ENCODE measurements around the gene MFAP1.
"Not testable (repeated sequence)": the region's sequence is repeated elsewhere in the genome, so short reads cannot be mapped to it uniquely, and the experiment has no call there.

Gene MFAP1

DNA sequence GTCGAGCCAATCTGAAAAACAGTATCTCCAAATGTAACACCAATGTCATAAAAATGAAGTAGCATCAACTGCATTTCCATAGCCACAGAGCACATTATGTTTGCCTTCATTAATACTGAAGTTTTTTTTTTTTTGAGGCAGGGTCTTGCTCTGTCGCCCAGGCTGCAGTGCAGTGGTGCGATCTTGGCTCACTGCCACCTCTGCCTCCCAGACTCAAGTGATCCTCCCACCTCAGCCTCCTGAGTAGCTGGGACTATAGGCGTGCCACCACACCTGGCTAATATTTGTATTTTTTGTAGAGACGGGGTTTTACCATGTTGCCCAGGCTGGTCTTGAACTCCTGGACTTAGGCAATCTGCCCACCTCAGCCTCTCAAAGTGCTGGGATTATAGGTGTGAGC, 9.4 kb downstream of the MFAP1 start:
- DNase-seq, result not testable (repeated sequence)

DNA sequence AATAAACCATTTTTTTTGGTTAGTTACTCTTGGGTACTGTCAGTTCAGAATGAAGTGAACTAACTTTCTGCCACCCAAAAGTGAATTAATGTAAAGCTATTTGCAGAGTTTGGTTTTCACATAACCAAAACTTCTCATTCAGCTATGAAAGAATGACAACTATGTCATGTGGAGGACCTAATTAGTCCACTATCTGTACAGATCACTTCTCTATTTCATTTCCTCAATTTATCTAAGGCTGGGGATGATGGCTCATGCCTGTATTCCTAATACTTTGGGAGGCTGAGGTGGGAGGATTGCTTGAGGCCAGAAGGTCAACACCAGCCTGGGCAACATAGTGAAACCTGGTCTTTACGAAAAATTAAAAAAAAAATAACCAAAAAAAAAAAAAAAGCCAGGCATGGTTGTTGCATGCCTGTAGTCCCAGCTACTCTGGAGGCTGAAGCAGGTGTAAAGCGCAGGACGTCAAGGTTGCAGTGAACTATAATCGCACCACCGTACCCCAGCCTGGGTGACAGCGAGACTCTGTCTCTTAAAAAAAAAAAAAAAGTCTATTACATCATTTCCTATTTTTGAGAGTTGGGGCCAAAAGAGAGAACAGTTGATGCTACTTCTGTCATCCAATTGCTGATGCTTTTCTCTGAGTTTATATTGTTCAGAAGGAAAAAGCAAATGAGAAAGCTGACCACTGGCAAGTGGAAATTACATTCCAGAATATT, 15.4 kb downstream of the MFAP1 start:
- no peak for DNase-seq

DNA sequence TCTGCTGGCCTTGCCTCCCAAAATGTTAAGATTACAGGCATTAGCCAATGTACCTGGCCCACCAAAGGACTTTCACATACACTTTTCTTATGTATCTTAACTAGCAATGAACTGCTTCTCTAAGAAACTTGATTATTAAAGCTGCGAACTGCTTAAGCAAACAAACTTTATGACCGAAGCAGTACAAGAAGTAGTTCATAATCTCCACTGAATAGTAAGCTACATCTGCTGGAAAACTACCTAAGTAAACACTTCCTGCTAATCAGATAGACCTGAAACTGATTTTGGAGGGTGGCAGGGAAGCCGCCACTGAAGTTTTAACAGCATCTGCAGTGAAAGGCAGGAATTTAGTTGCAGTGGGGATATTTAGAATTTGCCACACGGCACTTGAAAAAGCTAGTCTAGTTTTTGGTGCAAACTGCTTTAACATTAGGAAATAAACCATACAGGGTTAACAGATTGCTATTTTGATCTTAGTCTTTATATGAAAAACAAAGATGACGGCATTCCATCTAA, 16.0 kb downstream of the MFAP1 start:
- DNase-seq, result no peak

DNA sequence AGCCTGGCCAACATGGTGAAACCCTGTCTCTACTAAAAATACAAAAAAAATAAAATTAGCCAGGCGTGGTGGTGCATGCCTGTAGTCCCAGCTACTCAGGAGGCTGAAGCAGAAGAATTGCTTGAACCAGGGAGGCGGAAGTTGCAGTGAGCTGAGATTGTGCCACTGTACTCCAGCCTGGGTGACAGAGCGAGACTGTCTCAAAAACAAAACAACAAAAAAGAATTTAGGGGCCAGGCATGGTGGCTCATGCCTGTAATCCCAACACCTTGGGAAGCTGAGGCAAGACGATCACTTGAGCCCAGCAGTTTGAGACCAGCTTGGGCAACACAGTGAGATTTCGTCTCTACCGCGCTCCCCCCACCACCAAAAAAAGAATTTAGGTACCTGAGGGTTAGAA, 21.8 kb downstream of the MFAP1 start:
- DNase-seq, result not testable (repeated sequence)

DNA sequence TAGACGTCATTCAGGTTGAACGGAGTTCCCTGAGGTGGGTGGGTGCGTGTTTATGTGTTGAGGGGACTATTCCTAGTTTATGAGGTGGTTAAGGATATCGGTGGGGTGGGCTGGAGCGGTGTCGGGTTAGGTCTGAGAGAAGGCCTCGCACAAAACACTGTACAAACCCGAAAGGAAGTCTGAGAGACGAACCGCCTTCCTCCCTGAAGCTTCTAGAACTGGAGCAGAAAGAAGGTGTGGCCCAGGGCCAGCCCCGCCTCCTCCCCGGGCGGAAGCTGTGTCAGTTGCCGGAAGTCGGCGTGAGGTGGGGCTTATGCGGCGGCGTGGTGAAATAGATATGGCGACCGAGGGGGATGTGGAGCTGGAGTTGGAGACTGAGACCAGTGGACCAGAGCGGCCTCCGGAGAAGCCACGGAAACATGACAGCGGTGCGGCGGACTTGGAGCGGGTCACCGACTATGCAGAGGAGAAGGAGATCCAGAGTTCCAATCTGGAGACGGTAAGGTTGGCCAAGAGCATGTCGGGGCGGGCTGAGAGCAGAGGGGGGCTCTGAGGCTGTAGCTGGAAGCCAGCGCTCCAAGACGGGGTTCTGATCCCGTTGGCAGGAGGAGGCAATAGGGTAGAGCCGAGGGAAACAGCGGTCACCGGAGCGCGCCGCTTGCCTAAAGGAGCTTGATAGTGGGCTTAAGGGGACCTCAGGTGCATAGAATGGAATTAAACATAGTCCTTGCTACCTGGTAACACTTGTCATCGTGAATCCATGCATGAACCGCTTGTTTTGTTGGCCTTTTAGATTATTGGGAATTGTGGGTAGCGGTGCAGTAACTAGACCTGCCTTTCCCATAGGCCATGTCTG, 24.0 kb downstream of the MFAP1 start, which contains the start of gene HYPK:
TSS of gene HYPK (plus strand) at position 314 of the 856 bp plus-strand sequence. CDS start at position 338, 24 bp downstream.
- peak; percentile 89 for DNase-seq

DNA sequence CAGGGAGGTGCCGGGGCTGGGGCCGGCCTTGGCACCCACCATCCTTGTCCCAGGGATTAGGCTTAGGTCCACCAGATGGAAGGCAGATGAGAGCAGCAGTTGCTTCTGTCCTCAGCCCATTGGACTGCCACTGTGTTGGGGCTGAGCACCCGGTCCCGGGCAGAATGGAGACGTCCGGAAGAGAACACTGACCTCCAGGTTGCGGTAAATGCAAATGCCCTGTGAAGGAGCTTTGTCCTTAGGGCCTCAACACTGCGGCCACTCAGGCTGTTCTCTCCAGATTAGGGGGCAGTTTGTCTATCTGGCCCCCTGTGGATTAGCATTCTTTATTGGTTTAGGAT, 24.6 kb downstream of the MFAP1 start, which contains the start of gene SERINC4:
TSS of gene SERINC4 (minus strand) at position 276 of the 341 bp plus-strand sequence. CDS start at position 42, 234 bp downstream.
- DNase-seq, result no peak

DNA sequence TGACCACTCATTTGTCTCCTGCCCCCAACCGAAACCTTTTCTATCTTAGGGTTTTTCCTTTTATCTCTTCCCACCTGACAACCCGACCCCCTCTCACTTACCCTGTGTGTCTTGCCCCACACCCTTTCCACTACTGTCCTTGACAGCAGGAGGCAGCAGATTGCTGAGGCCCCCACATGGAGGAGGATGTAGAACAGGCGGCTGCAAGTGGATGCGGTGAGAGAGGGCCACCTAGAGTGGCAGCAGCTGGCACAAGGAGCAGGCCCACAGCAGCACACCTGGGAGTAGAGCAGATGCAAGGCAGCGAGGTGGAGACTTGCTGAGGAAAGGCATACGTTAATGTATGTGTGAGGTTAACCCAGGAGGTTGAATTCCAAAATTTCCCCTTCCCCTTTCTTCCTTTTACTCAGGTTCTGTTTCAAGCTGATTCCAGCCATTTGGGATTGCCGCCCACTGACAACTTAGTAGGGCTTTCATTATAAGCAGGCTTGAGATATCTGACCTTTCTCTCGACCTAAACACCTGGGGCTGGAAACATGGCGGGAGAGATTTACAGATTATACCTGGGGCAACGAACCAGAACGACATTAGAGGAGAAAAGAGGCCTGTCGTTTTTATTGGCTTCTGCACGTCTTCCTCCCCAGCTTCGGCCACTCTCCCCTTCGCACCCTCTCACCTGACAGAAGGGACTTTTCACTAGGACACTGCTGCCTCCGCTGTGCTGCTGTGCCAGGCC, 25.1 kb downstream of the MFAP1 start:
- DNase-seq, result no peak

DNA sequence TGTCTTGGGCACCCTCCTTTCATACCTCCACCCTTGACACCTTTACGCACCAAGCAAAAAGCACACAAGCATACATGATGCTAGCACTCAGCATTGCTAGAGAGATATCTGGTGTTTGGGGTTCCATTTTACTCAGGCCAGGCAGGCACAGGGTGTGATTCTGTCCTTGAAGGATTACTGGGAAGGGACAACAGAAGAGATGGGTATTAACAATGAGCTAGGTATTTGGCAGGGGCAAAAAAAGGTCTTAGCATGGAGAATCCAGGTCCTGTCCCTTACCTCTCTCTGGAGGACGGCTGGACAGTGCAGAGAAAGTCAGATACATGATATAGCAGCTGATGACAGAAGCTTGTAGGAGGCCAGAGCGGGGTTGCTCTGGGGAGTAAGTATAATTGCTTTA, 27.9 kb downstream of the MFAP1 start:
- no peak for DNase-seq

DNA sequence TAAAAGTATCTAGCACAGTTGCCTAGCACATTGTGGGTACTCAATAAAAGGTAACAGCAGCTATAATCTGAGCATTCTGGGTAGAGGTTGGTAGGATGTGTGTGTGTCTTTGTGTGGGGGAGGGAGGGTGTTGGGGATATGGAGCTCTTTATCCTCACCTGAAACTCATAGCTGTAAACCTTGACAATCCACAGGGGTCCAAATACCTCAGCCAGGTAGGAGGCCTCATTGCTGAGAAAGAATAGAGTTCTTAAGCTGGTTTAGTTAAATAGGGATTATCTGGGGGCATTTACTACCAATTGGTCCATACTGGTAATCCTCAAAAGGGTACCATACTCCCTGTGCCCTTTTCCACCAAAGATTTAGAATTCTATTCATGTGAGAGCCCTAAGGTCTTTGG, 28.5 kb downstream of the MFAP1 start:
- no peak for DNase-seq

DNA sequence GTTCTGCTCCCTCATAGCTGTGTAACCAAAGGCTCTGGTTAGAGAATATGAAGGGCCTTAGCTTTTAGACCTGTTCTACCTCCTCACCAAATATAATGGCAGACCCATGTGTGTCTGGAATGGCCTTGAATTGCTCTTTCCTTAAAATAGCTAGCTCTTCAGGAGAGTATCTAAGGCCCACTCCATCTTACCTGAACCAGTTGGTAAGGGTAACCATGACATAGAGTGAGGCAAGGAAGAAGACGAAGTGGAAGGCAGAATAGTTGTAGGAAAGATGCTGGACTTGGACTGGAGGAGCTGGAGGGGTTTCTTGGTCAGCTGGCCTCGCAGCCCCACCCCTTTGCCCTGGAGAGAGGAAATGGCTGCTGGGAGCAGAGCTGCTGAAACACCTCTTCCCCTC, 29.3 kb downstream of the MFAP1 start:
- DNase-seq, result no peak

DNA sequence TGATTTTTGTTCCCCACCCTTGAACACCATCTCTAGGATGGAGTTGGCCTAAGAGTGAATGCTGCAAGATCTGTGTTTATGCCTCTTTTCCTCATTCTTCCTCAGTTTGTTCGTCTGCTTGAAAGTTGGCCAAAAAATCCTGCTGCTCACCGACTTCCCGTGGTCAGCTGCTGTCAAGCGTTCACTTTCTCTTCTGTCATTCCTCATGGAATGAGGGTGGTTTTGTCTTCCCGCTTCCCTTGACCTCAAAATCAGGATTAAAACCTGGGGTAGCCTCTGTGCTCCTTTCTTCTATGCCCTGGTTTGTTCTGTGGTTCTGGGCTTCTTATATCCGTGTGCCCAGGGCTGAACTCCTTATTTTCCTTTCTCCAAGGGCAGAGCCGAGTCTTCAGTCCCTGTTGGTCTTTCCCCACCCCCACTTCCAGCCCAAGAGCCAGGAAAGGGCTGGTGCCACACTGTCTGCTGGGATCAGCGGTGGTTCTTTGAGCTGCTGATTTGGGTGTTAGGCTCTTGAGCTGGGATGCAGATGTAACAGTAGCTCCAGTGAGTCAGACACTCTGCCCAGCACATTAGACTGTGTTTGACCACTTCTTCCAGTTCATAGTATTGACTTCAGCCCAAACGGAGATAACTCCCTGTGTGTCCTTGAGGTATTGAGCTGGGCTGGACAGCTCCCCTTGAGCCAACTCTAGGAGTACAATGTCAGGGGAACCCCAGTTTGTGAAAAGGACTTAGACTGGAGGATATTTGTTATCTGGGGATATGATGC, 30.0 kb downstream of the MFAP1 start:
- no peak for DNase-seq

DNA sequence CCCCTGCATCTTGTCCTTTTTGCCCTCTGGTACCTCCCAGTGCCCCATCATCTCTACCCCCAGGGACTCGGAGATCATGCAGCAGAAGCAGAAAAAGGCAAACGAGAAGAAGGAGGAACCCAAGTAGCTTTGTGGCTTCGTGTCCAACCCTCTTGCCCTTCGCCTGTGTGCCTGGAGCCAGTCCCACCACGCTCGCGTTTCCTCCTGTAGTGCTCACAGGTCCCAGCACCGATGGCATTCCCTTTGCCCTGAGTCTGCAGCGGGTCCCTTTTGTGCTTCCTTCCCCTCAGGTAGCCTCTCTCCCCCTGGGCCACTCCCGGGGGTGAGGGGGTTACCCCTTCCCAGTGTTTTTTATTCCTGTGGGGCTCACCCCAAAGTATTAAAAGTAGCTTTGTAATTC, 30.8 kb downstream of the MFAP1 start:
- DNase-seq, result no peak

DNA sequence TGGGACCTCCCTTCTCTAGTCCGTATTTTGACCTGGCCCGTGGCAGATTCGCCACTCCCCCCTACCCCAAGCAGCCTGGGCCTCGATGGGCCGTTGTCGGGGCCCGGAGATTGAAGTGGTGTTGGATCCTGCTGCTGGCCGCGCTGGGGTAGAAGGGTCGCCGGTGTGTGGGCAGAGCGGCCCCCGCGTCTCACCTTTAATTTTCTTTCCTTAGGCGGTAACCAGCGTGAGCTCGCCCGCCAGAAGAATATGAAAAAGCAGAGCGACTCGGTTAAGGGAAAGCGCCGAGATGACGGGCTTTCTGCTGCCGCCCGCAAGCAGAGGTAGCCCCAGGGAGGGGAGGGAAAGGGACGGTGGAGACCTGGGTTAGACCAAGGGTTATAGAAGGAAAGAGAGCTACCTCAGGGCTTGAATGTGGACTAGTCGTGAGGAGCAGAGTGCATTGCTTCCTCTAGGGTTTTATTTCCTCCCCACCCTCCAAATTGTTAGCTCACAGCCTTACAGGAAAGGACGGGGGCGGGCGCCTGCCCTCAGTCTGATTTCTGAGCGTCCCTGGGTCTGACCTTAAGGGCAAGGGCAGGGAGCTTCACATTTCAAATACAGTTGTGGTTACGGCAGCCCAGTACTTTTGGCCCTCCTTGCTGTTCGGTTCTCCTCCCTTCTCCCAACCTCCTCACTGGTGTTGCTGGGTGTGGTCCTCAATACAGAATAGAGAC, 31.6 kb downstream of the MFAP1 start:
- no peak for DNase-seq

DNA sequence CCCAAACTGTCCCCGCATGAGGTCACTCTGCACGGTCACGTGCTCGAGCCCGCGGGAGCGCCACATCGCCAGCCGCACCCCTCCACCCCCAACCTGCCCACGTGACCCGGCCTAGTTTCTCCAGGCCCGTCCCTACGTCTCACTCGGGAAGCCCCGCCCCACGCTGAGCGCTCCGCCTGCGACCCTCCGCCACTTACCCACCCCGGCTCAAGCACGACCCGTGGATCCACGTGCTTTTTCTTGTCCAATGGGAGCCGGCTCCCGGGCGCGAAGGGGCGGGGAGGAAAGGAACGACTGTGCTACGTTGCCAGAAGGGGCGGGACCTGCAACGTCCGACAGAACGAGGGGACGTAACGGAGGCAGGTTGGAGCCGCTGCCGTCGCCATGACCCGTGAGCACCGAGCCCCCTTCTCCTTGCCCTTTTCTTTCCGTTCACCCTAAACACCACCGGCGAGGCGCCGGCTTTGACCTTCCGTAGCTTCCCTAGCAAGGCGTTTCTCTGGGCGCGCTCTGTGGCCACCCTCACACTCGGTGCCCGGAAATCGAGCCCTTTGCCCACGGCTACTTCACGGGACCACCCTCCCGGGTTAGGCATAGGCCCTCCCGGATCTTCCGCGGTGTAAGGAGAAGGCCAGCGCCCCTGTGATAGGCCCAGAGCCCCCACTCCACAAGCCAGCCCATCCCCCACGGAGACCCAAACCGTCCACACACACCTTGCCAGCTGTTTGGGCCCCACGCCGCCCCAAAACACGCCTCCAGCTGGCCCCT, 32.3 kb downstream of the MFAP1 start, which contains the start of gene SERF2:
TSS of gene SERF2 (plus strand) at position 328 of the 768 bp plus-strand sequence. CDS start at position 385, 57 bp downstream.
- DNase-seq, result peak; percentile 99

DNA sequence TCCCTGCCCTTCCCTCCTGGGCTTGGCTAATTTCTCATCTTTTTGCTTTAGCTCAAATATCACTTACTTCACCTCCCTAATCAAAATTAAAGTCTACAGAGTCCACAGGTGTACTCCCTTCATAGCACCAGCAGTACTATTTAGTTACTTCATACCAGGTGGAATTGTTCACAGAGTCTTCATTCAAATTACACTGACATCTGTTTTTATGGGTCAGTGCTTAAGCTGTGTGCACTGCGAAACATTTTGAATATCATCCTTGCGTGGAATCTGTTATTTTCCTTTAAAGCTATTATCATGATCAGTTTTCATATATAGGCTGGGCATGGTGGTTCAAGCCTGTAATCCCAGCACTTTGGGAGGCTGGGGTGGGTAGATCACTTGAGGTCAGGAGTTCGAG, 35.1 kb downstream of the MFAP1 start:
- DNase-seq, result no peak

DNA sequence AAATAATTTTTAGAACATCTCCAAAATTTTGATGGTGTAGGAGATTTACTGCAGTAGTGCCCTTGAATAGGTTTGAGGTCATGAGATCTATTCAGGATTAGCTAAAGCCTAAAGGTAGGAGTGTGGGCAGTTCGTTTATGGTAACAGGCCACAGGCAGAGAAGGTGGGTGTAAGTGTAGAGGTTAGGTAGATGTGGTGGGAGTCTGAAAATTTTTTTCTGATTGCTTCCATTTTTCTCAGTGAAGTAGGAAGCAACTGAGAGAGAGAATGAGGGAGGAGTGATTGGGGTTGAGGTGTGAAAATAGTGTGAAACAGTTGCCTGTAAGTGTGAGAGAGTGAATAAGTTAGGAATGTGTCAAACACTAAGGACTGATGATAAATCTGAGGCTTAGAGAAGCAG, 45.5 kb downstream of the MFAP1 start:
- no peak for DNase-seq

DNA sequence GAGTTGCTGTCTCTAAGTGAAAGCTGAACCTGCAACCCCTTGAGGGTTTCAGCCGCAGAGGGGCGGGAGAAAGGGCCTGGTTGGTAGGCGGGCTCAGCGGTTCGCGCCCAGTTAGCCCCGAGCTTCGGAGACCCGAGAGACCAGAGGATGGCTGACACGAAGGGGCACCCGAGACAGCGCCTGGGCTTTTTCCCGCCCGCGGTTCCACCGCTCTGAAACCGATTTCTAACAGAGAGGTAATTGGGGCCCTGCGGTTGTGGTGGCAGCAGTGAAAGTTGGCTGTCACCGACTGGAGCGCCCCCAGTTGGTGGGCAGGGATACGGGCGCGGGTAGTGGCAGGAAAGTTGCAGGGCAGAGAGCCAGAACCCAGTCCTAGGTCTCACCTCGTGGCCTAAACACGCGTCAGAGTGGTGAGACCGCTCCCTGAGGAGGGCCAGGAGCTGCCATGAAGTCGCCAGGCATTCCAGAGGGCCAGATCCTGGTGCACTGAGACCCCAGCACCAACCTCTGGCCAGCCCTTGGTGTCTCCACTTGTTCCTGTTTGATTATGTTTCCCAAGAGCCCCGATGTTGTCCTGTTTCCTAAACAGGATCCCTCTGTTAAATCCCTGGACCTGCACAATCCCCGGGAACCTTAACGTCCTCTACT, 47.1 kb downstream of the MFAP1 start:
- peak; percentile 72 for DNase-seq

DNA sequence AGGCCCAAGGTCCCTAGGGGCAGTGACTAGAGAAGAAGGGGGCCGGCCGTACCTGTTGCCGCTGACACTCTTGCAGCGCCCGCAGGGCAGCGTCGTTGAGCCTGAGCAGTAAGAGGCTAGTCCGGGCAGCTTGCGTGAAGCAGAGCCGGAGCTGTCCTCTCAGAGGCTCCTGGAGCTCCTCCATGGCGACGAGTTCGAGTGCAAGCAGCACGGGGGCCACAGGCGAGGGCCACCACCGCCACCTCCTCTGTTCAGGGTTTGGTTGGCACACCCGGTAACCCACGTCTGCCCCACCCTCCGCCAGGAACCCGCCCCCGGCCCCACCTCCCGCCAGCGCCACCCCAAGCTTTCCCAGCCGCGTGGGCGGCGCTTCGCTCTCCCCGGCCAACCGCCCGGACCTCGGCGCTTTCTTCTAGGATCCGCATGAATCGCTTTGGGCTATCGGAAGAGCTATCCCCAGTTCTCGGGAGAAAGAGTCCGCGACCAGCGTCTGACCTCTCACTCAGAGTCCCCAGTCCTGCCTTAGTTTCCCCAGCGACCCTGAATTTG, 47.7 kb downstream of the MFAP1 start, which contains the start of gene ELL3:
TSS of gene ELL3 (minus strand) at position 249 of the 549 bp plus-strand sequence. CDS start at position 184, 65 bp downstream.
- DNase-seq, result peak; percentile 71

DNA sequence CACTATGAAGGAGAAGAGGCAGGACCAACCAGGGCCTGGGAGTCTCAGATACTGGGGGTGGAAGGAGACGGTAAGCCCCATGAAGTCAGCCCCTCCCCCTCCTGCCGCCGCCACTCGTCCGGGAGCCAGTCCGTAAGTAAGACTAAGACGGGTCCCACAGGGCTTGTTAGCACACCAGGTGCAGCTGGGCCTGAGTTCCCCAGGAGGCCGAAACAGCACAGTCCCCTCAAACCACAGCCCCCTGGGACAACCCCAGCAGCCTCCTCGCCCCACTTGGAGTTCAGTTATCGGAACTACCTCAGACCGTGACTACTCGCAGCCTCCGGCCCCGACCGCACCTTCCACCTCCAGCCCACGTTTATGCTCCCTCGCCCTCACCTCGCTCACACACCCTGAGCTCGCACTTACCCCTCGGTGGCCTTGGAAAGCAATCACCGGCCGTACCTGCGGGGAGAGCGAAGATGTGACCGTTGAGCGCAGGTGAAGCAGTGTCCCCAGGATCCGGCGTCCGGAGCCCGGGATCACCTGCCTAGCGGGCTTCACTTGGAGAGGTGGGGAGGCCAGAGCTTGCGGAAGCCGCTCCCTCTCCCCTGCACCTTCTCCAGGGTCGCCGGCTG, 48.3 kb downstream of the MFAP1 start:
- DNase-seq, result no peak

Measured in stimulated activated CD4-positive, alpha-beta T cell treated with anti-CD3 and anti-CD28 coated beads, Interleukin-12 subunit alpha, Interleukin-12 subunit beta, amount 100 ng/mL, for 4 hours (primary cell).